K562 (cell line): ENCODE results near the gene ALG12.

Source experiments
- ATF6 ChIP-seq: sonication (generic); formaldehyde crosslinking; IDR thresholded peaks from 2 replicates; pipeline ENCODE4 v1.4.0; 2020; ENCODE audit warnings: mild to moderate bottlenecking, missing genetic modification reagents
- CBX1 ChIP-seq: sonication (generic); IDR thresholded peaks from 2 replicates; pipeline ENCODE4 v1.6.1; 2016; ENCODE audit warnings: antibody characterized with exemption, low read depth, mild to moderate bottlenecking
- CTCF ChIP-seq, 3 experiments: IDR thresholded peaks in 2 of 3; conservative IDR thresholded peaks in 1 of 3; 2 replicates each; pipeline ENCODE4 v1.5.1; 2011 to 2012; ENCODE audit warnings: low read length in 3 of 3, mild to moderate bottlenecking in 3 of 3, control low read depth in 2 of 3, improper control_type of control experiment in 1 of 3, inconsistent platforms in 1 of 3, low read depth in 1 of 3, mixed read lengths in 1 of 3, moderate library complexity in 1 of 3; ENCODE audit not compliant: insufficient read depth in 2 of 3
- HDGF ChIP-seq: fragments of 450-650 bp; IDR thresholded peaks from 2 replicates; pipeline ENCODE4 v1.6.1; 2016
- MAFF ChIP-seq: IDR thresholded peaks from 2 replicates; pipeline ENCODE4 v1.6.1; 2012; ENCODE audit warnings: low read length, improper control_type of control experiment
- REST ChIP-seq, 2 experiments: fragments of 450-650 bp; formaldehyde crosslinking in 1 of 2; IDR thresholded peaks; 2 replicates each; pipeline versions ENCODE4 v1.4.0 to v1.6.1; 2014 to 2020; ENCODE audit warnings: mild to moderate bottlenecking in 2 of 2, borderline replicate concordance in 1 of 2, low read depth in 1 of 2
- SMAD4 ChIP-seq: fragments of 250-450 bp; sonication (Bioruptor Pico); conservative IDR thresholded peaks from 2 replicates; pipeline ENCODE4 v1.8.0; 2021; ENCODE audit warnings: inconsistent platforms, mild to moderate bottlenecking, moderate library complexity
- ZBTB40 ChIP-seq, 2 experiments: fragments of 450-650 bp in 1 of 2; sonication (generic) in 1 of 2; formaldehyde crosslinking in 1 of 2; IDR thresholded peaks; 2 replicates each; pipeline versions ENCODE4 v1.7.1 to v1.9.0; 2016 to 2022; ENCODE audit warnings: inconsistent platforms in 1 of 2, mild to moderate bottlenecking in 1 of 2, missing genetic modification reagents in 1 of 2
- ZFP36 ChIP-seq: fragments of 150-350 bp; IDR thresholded peaks from 2 replicates; pipeline ENCODE4 v1.6.1; 2018; ENCODE audit warnings: low read length, low read depth; ENCODE audit not compliant: partially characterized antibody
- ZZZ3 ChIP-seq: fragments of 450-650 bp; IDR thresholded peaks from 2 replicates; pipeline ENCODE4 v1.6.1; 2016; ENCODE audit warnings: antibody characterized with exemption, mild to moderate bottlenecking, moderate library complexity

GRCh38 chr22:49961601-49962011 is 43.4 kb upstream of the ALG12 start:
- TF ChIP-seq REST (IDR thresholded peaks at IDR 0.05; ENCODE audit: borderline replicate concordance) = no peak
- TF ChIP-seq REST (CRISPR knock-in tag; IDR thresholded peaks at IDR 0.05; ENCODE audit: low read depth) = no peak
- TF ChIP-seq ZFP36 = no peak
- TF ChIP-seq ATF6 (CRISPR knock-in tag) = no peak
- TF ChIP-seq CTCF (IDR thresholded peaks at IDR 0.05 in 2 of 3, conservative IDR thresholded peaks at IDR 0.05 in 1 of 3; ENCODE audit: insufficient read depth in 2 of 3, low read depth in 1 of 3, low read length in 3 of 3) = no peak
- no peak for TF ChIP-seq CBX1
- peak; percentile 39; the same call in 1 of the 2 replicates for TF ChIP-seq ZBTB40 (IDR thresholded peaks at IDR 0.05)
- no peak for TF ChIP-seq ZBTB40 (CRISPR knock-in tag; IDR thresholded peaks at IDR 0.05)
- TF ChIP-seq SMAD4 (CRISPR knock-in tag) = no peak
- no peak for TF ChIP-seq HDGF
- TF ChIP-seq MAFF = no peak
- TF ChIP-seq ZZZ3 = no peak
